Stimulated activated CD4-positive, alpha-beta T cell treated with anti-CD3 and anti-CD28 coated beads, Interleukin-2, amount 100 ng/mL, for 4 hours (primary cell): Measurements from ENCODE around the gene GOSR2.
"Not testable (repeated sequence)": the region's sequence is repeated elsewhere in the genome, so short reads cannot be mapped to it uniquely, and the experiment has no call there.

Experiments
- DNase-seq: peaks from one replicate; pipeline ENCODE4 v3.0.0-alpha.2; 2020; ENCODE audit warnings: low read depth

The GOSR2 gene

GRCh38 chr17:46894024-46894423 lies 28.9 kb upstream of the GOSR2 start:
- DNase-seq = no peak

GRCh38 chr17:46894476-46895151 lies 28.3 kb upstream of the GOSR2 start:
- no peak for DNase-seq

GRCh38 chr17:46895171-46895570 lies 27.8 kb upstream of the GOSR2 start:
- no peak for DNase-seq

- DNase-seq = no peak
Observed at GRCh38 chr17:46896991-46897390, 26.0 kb upstream of the GOSR2 start.

GRCh38 chr17:46898364-46898763 lies 24.6 kb upstream of the GOSR2 start:
- DNase-seq = no peak

GRCh38 chr17:46898860-46899259 lies 24.1 kb upstream of the GOSR2 start:
- no peak for DNase-seq

GRCh38 chr17:46901291-46901690 lies 21.7 kb upstream of the GOSR2 start:
- no peak for DNase-seq

GRCh38 chr17:46903762-46904672 lies 18.9 kb upstream of the GOSR2 start:
- DNase-seq = no peak

GRCh38 chr17:46908068-46908737 lies 14.8 kb upstream of the GOSR2 start:
- no peak for DNase-seq

GRCh38 chr17:46910179-46910927 lies 12.6 kb upstream of the GOSR2 start:
- DNase-seq = no peak

GRCh38 chr17:46911311-46911710 lies 11.6 kb upstream of the GOSR2 start:
- no peak for DNase-seq

GRCh38 chr17:46915596-46915995 lies 7.4 kb upstream of the GOSR2 start:
- DNase-seq = no peak

- no peak for DNase-seq
Observed at GRCh38 chr17:46916211-46916610, 6.7 kb upstream of the GOSR2 start.

- DNase-seq = no peak
Observed at GRCh38 chr17:46916623-46917022, 6.3 kb upstream of the GOSR2 start.

- DNase-seq = no peak
Observed at GRCh38 chr17:46917041-46917440, 5.9 kb upstream of the GOSR2 start.

GRCh38 chr17:46917516-46917915 lies 5.4 kb upstream of the GOSR2 start:
- DNase-seq = no peak

GRCh38 chr17:46921962-46922361 lies 998 bp upstream of the GOSR2 start:
- DNase-seq = not testable (repeated sequence)

GRCh38 chr17:46922487-46922803 lies 515 bp upstream of the GOSR2 start:
- DNase-seq = no peak

- DNase-seq = no peak
Observed at GRCh38 chr17:46925185-46925868, 2.4 kb downstream of the GOSR2 start.

GRCh38 chr17:46928467-46929261 lies 5.7 kb downstream of the GOSR2 start:
- no peak for DNase-seq

GRCh38 chr17:46929413-46929812 lies 6.5 kb downstream of the GOSR2 start:
- DNase-seq = no peak
